Measurements from ENCODE around the gene HGS.
"Not testable (repeated sequence)": the region's sequence is repeated elsewhere in the genome, so short reads cannot be mapped to it uniquely, and the experiment has no call there.

Gene HGS

GRCh38 chr17:81720267-81721071 lies 36.7 kb downstream of the HGS start:
- DNase-seq, result no peak

DNA sequence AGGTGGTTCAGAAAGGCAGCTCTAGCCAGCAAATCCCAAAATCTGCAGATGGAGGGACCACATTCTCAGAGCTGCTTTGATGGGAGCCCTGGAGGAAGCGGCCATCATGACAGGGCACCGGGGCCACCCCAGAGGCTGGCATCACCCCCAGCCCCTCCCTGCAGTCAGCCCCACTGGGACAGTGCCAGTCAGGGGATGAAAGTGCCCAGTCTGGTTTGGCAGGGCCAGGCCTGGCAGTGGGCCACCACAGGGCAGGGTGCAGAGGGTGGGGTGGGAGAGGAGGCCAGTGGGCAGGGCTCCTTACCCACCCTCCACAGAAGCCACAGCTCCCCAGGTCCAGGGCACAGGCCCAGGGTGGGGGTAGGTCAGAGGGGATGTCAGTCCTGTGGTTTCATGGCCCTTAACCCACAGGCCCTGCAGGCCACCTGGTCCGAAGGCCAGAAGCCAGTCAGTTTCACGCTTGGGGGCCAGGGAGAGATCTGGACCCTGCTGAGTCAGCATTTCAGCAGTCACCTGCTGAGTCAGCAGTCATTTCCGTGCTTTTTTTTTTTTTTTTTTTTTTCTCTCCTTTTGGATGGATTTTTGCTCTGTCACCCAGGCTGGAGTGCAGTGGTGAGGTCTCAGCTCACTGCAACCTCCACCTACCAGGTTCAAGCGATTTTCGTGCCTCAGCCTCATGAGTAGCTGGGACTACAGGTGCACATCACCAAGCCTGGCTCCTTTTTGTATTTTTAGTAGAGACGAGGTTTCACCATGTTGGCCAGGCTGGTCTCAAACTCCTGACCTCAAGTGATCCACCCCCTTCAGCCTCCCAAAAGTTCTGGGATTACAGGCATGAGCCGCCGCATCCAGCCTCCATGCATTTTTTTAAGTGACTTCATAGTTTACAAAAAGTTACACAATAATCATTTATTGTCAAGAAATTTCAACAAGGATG lies 38.6 kb downstream of the HGS start:
- no peak for DNase-seq

- no peak for DNase-seq
These were observed 39.9 kb downstream of the HGS start for GRCh38 chr17:81723651-81724209.

DNA sequence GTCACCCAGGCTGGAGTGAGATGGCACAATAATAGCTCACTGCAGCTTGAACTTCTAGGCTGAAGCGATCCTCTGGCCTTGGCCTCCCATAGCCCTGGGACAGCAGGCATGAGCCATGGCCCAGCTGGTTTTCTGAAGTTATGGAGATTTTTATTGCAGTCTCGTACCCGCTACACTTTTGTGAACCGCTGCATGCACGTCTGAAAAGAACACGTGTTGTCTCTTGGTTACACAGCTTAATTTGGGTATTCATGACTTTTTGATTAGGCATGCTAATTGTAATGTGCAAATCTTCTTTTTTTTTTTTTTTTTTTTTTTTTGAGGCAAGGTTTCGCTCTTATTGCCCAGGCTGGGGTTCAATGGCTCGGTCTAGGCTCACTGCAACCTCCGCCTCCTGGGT lies 41.6 kb downstream of the HGS start:
- DNase-seq, result no peak

- no peak for DNase-seq
These were observed 42.2 kb downstream of the HGS start for GRCh38 chr17:81726004-81726403.

- no peak for DNase-seq
These were observed 43.7 kb downstream of the HGS start for GRCh38 chr17:81727324-81728031.

- peak; percentile 83 to 86 for DNase-seq
These were observed 49.9 kb downstream of the HGS start for GRCh38 chr17:81733507-81734404.

DNA sequence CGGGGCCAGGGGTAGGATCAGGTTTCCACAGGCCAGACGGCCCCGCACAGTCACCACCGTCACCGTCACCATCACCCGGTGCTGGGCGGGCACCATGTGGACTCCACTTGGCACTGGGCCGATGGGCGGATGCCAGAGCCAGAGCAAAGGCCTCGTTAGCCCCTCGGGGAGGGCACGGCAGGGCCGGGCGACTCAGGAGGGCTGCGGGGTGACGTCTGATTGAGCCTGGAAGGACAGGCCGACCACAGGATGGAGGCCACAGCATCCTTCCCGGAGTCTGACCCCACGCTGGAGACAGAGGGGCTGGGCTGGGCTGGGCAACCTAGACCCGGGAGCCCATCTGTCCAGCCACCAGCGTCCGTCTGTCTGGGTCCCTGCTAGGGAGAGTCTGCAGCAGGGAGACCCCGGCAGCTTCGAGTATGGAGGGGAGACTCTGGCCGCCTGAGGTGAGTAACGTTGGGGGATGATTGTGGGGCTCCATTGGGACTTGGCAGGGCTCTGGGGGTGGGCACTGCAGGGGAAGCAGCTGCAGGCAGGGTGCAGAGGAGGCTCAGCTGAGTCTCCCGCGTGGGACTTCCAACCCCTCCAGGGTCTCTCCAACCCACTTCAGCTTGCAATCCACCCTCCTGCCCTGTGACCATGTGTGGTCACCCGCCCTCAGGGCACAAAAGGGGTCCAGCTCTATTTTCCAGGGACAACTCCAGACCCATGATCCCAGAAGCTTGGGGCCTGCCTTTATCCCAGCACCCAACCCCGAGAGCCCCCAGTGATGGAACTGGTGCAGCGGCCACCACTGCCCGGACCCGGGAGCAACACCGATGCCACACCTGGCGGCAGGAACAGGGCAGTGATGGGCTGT lies 50.8 kb downstream of the HGS start:
- DNase-seq, result peak in 1 of 2 experiments; percentile 43

- DNase-seq, result no peak
These were observed 51.7 kb downstream of the HGS start for GRCh38 chr17:81735264-81736102.

- DNase-seq, result no peak
These were observed 54.4 kb downstream of the HGS start for GRCh38 chr17:81737947-81738800.

DNA sequence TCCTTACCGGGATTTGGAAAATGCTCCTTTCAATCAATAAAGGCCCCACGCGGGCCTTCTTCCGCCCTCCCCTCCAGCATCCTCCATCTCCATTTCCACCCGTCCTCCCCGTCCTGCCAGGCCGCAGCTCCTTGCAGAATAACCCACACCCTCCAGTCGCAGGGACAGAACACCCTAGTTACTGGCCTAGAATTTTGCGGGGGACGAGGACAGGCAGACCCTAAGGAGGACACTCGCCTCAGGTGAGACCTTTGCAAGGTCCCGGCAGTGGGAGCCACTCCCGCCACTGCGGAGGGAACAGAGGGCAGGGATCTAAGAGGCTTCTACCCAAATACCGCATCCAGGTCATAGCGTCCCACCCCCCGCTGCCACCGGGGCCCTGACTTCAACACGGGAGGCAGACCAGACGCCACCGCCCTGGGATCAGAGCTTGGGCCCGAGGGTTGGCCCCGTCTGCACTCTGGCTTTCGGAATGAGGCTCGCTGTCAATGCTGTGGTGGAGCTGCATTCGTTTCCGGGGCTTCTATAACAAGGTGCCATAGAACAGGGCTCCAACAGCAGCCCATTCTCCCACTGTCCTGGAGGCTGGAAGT lies 55.1 kb downstream of the HGS start:
- no peak for DNase-seq

- not testable (repeated sequence) for DNase-seq
These were observed 55.8 kb downstream of the HGS start for GRCh38 chr17:81739593-81739992.

DNA sequence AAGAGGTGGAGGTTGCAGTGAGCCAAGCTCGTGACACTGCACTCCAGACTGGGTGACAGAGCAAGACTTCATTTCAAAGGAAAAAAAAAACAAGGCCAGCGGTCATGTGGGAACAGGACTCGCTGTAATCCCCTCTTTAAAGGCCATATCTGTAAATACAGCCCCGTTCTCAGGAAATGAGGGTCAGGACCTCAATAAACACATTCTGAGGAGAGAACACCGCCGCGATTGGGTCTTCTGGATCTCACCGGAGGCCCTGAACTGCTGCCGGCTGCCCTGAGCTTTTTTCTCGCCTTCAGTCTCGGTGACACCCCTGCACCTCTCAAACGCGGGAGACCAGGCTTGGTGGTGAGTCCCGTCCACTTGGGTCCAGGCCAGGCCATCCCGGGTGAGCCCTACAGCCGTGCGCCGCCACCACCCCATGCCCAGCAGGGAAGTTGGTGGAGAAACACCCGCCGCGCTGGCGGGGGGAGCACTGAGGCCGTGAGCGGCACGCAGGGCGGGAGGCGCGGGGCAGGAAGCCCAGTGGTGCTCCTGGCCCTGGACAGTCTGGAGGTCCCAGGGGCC lies 56.7 kb downstream of the HGS start:
- no peak for DNase-seq

- peak; percentile 37 to 46 for DNase-seq
These were observed 57.3 kb downstream of the HGS start for GRCh38 chr17:81741049-81741593.

DNA sequence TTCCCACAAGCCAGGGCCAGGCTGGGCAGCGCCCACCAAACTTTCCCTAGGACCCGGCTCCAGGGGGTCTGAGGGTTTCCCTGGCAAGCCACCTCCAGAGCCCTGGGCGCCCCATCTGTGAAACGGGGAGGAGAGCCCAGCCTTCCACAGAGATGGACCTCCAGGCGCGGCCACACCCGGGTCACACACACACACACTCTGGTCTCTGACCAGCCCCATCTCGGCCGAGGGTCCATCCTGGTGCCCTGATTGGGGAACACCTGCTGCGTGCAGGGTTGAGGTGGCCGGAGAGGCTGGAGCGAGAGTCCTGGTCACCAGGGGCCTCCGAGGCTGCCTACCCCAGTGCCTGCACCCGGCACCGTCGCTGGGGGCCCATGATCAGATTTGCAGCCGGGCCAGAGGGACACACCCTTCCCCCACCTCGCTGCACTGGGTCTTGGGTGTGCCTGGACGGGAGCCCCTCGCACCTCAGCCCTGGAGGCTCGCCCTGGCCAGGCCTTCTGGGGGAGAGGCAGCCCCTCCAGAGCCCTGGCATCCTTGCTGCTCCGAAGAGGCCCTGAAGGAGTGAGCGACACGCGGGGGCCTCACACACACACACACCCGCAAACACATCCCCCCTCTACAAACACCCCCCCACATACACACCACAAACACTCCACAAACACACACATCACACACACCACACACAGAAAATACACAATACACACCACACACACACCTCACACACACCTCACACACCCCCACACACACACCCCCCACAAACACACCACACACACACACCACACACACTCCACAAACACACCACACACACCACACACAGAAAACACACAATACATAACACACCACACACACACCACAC lies 58.0 kb downstream of the HGS start:
- no peak for DNase-seq

All from NCI-H524 (cell line).